HG03460 (cell line): ENCODE data around the gene RND3.

Experiments
- ATAC-seq: cut with Tn5 transposase; IDR thresholded peaks from one replicate; pipeline ENCODE4 v1.9.1; 2021; ENCODE audit not compliant: unreplicated experiment

Gene RND3

DNA sequence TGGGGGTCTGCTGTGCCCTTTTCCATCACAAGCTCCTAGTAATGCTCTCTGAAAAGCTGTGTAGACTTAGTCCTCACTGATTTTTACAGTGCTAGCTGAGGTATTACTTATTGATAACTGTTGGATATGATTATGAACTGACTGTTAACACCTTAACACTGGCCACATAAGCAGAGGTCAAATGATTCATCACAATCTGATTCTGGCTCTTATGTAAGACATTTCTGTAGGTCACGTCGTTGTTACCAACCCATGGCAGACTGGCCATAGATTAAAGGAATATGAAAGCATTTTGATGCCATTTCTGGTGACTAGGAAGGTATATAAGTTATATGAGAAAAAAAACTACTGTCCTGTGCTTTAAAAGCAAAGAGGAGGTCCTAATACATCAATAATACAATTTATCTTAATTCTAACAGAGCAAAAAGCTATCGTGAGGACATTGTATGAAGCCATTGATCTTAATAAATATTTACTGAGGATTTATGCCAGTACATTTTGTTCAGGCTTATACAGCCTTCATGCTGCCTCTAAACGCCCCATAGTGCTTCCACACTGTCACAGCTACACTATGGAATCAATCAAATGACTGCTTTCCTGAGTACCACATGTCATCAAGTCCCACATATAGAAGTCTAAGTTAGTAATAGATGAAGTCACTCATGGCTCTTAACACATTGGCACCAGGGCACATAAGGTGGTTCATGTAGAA is 6.9 kb upstream of the RND3 start:
- ATAC-seq, result no peak

DNA sequence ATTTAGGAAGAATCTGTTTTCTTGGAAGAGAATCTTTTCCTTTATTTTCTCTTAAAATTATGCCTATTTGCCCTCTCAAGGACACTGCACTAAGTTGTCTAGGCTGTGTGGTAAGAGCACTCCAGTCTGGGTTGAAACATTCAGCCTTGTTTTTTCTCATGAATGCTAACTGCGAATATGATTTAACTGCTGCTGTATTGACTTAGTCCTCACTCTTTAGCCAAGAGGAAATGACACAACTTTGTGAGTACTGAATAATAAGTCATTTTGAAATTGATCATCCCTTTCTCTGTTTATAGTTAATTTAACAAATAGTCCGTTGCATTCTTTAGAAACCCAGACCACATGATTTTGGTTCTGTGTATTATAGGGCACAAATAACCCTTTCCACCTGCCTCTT is 4.5 kb upstream of the RND3 start:
- no peak for ATAC-seq

DNA sequence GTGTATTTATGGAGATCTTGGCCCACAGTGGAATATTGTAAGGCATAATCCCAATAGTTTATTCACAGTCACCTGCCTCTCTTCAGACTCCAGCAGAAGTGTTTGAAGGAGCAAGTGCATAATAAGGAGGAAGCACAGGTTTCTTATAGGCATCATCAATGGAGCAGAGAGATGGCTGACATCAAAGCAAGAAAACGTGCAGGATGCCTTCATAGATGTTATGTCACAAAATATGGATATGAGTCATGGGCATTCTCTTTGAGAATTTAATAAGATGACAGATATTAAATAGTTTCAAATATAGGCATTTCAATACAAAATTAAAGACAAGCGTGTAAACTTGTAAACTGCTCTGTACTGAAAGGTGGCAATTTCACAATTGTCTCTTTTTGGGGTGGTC is 4.0 kb upstream of the RND3 start:
- ATAC-seq, result no peak

DNA sequence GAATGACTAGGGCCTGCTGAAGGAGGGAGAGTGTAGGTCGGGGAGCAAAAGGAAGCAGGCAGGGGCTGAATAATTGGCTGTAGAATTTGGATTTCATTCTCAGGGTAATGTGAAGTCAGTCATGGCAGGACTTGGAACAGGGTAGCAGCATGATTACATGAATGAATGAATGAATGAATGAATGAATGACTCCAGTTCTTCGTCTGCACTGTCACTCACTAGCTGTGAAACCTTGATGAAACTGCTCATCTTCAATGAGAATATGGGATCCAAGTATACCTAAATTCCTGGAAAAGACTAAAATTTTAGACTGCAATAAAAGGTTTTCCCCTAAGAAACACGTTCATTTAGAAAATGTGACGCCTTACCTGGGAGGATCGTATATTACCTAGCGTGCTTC is 3.0 kb upstream of the RND3 start:
- no peak for ATAC-seq

DNA sequence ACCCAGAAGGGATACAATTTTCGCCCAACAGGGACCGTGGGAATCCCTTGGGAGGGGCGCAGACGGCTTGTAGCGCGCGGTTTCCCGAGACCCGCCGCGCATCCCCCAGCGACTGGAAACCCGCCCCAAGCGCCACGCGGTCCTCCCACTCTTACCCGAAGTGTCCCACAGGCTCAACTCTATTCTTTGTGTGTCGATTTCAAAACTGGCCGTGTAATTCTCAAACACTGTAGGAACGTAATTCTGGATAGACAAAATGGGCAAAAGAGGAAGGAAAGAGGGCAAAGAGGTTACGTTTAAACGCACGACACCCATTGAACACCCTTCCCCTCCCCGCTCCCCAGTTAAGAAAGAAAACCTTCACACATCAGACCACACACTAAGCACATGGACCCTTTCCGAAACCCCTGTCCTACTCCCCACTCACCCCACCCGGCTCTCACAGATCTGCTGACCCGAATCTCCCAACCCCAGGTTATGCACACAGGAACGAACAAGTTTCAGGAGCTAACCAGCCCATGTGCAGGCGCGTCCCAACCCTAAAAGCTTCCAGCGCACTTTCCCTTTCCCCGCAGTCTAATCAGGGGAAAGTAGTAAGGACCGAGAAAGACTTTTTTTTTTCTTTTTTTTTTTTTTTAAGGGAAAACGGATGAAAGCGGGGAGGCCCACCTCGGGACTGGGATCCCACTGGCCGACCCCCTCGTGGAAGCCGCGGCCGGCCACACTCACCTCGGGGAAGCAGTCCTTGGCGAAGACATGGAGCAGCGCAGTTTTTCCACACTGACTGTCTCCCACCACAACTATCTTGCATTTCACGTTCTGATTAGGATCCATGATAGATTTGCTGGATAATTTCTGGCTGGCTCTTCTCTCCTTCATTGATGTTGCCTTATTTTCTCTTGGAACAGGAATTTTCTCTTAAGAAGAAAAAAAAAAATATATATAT is 655 bp downstream of the RND3 start:
- no peak for ATAC-seq

DNA sequence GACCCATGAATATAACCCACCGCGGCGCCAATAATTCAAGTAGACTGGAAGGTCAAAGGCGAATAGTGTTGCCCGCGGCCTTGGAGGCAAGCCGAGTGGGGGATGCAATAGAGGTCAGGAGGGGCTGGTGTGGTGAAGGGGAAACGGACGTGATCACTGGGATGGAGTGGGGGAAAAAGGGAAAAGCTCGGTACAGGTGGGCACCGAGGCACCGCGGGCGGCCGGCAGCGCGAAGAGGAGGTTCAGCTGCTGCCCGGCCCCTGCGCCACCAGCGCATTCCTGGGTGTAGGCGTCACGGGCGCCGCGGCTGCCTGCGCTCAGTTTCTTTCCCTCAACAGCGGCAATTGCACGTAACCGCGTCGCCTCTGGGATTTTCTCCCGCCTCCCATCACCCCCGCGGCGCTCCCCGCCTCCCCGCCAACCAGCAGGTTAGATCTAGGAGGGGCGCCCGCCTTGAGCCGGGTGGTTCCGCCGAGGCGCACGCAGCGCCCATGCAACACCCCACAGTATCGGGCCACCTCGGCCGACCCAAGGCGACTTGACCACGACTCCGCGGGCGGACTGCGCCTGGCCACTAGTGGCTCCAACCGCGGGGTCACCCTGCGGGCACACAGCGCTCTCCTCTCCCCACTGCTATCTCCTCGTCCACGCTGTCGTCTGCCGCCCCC is 1.5 kb downstream of the RND3 start:
- ATAC-seq, result no peak

DNA sequence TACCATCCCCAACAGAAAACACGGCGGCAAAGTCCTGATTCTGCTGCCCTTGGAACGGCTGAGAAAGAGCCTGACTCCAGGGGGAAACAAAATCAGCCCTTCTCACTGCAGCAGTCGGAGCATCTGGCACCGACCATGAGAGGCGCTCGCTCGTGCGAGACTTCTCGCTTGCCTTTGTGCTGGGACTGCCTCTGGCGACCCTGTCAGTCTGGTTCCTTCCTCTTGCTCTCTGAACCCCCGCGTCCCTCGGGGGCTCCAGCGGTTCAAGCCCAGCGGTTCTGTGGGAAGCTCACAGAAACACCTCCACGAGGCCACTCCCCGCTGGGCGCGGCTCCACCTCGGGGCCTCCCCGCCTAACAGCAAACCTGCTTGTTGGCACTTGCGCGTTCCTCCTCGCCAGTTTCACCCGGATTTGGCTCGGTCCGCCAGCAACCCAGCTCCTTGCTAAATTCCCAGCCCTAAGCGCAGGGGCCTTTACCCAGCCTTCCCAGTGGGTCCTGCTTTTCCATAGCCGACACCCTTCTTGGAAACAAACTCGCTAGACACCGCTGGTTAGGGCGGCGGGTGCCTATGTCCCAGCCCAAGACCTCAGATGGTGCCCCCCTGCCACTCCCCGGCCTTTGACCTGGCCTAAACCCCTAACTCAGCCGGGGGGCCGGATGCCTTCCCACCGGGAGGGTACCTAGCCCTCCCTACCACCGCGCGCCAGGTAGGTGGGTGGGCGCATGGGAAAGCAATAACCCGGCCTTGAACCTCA is 2.2 kb downstream of the RND3 start:
- ATAC-seq, result no peak

DNA sequence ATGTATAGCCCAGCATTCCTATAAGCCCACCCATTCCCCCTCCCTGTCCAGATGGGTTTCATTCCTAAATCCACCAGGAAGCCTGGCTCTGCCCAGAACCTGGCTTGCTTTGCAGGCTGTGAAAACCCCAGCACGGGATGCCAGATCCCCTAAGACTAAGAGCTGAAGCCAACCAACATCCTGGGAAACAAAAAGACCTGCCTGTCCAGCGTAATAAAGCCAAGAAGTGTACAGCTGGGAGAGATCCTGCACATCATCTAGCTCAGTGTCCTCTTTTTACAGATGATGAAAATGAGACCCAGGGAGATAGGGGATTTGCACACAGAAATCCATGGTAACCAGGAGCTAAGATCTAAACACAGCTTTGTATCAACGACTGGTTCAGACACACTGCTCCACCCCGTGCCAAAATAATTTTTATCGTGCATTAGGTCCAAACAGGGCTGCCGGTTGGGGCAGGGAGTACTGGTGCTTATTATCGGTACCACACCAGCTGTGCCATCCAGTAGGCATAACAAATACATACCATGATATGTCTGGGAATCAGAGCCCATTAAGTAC is 2.9 kb downstream of the RND3 start:
- no peak for ATAC-seq

DNA sequence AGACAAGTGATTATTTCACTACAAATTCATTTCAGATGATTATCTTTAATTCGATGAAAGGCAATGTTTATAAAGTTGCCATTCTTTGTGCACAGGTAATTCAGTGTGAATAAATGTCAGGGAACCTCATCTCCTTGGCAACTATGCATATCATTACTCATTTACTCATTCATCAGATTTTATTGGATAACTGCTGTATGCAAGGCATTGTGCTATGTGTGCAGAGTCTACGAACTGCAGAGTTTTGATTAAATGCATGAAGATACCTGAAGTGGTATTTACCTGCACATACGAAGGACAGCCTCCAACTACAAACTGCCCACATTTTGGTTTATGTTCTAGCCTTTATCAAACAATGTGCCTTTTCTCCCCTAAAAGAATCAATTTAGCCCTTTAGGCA is 3.5 kb downstream of the RND3 start:
- ATAC-seq, result no peak

DNA sequence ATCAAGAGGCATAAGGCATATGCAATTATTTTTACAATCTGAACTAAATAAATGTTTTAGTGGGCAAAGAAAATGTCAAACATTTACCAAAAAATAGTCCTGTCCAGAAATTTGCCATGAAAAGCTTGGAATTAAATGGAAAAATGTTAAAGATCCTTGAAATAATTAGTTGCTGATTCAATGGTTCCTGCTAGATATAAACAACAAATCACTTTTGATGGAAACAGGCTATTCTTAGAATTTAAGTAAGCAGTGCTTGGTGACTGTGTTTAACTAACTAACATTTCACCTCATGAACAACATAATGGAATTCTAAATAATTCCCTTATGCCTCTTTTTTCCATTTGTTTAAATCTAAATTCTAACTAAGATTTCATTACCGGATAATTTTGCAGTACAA is 3.9 kb downstream of the RND3 start:
- ATAC-seq, result no peak

DNA sequence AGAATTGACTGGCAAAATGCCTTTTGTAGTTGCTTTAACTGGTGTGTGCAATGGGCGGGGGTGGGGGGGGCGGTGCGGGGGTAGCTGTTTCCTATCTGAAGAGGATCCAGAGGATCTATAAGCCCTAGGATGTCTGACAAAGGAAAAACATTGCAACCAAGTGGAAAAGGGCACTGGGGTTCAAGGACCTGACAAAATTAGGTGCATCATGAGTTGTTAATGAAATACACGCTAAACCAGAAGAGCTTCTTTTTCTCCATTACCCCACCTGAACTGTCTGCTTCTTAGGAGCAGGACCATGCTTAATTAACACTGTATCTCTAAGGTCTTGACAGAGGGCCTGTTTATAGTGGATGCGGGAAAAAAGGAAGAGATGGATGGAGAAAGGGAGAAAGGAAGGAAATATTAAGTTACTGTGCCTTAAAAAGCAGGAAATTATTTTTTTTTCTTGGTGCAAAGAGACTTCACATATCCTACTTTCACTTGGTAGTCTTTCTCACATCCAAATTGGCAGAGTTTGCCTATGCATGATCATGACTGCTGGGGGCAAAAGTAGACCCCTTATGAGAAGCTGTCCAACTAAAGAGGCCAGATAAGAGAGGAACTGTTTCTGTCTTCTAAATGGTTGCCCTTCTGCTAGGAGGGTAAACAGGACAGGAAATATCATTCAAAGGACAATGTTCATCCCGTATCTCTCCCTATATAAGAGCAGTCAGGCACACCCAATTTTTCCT is 4.6 kb downstream of the RND3 start:
- no peak for ATAC-seq

DNA sequence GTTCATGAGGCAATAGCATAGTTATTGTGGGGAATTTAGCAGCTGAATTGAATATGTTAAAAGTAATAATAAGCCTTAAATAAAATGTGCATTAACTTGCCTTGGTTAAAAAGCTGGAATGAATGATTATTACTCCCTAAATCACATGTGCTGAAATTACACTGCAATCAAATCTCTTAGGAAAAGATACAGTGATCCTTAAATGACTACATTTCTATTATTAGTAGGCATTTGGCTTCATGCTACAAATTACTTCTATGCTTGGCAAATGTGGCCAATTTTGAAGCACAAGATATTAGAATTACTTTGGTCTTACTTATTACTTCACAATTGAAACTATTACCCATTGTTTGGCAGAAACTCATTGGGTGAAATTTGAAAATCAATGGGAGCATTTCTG is 5.4 kb downstream of the RND3 start:
- ATAC-seq, result no peak

DNA sequence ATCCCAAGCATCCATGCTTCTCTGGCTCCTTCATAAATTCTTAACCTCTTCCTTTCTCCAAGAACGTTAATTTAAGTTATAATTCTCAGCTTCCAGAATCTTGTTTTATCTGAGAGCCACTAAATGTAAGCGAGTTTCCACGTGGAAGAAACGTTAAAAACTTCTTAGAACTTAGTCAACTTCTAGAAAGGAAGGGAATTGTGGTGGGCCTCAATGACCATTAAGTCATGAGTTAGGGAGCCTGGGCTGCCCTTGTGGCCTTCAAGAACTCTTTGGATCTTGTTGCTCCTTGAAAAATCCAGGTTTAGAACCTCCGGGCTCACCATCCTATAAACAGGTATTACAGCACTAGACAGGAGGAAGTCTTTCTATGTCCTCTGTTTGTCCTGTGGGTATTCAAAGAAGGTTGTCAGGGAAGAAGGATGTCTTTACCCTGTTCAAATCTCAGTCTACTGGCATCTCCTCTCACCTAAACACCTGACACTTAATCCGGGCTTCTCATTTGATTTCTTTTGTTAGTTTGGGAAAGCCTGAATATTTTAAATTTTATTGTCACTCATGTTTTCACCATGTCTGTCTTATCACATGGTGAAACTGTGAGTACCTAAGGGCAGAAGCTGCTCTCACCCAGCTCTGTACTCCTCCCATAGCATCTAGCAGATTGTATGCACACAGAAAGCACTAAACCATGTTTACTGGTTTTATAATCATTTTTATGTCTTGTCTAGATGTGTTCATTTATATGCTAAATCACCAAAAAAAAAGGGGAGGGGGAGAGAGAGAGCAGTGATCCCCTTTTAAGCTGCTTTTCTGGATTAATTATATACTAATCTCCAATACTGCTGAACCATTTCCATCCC is 6.3 kb downstream of the RND3 start:
- ATAC-seq, result no peak

DNA sequence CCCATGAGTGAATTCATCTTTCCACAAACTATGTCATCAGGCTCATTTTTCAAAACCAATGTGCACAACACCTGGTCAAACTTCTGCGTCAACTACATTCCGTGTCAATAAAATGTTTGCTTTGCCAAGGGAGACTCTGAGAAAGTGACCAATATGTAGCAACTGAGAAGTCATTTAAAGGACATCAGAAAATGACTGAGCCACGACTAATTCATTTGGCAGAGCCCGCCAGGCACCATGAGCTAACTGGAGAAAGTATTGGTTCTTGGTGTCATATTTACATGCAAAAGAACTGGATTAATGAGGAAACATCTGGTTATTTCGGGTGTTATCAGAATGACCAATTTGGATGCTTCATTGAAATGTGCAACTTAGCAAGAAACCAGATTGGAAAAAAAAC is 7.2 kb downstream of the RND3 start:
- no peak for ATAC-seq

DNA sequence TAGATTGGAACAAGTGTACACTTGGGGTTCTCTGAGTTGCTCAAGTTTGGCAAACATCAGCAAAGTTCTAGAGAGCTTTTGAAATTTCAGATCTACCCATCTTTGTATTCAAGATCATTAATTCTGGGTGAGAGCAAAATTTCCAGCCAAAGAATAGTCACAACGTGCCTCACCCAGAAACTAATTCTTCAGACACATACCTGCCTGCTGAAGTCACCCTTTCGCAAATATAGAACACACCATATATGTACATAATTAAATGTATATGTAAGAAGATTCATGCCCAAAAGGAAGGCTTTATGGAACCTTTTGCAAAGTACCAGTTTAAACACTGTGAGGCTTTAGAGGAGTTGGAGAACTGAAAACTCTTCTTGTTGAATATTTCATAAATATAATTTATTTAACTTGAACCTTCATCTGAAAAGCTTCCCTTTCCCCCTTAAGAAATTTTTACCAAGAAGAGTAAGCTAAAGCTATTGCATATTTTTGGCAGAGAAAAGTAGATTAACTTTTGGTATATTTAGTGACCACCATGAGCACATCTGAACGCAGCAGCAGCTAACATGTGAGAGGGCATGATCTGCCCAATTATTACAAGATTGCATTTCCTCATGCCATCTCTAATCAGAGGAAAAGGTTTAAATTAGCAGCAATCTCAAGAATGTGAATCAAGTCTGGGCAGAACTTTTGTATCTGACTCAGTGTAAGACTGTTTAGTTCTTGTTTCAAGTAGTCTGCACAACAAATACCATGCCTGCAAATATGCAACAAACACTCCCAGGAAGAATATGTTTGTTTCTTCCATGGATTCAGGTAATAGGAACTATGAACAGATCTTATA is 8.2 kb downstream of the RND3 start:
- no peak for ATAC-seq

DNA sequence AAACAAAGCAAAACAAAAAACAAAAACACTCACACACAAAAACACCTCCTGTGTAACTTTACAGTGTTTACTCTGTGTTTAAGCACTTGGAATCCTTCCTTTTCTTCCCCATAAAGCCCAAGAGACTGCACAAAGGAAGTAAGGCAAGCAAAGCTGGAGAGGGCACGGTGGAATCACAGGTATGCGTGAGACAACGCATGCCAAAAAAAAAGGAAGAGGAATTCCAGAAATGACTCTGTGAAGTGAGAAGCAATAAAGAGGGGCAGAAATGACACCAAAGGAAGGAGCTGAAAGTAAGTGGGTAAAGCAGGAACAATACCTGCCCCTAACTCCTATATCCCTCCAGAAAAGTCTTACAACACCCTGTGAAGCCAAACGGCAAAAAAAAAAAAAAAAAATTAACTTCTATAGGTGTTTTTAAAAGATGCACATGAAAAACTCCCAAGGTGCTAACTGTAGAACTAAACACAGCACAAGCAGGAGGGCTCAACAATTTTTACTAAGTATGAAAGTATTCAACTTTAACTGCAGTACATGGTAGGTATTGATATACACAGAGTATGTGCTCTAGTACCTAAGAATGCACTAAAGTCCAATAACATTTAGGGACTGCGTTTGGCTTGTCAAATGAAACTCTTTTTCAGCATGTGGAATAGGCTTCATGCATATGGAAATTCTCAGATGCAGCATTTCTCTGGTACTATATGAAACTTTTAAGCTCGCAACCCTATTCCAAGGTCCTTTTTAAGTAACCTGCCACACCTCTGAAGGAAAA is 9.1 kb downstream of the RND3 start:
- ATAC-seq, result no peak

DNA sequence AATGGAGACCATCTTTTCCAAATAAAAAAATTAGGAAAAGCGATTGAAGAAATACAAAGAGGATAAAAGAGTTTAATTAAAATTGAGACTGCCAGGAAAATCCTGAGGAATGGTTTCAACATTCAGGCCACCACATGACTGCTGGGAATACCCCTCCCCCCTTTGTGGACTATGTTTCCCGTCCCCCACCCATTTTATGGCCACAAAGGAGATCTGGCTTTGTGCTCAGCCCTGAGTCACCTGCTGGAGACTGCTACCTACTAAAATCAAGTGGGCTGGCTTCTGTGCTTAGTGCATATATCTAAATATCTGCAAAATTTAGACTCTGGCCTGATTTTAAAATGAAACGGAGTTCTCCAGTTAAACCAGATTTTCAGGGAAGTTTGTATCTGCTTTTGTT is 10.1 kb downstream of the RND3 start:
- ATAC-seq, result no peak
